SK-N-SH (cell line): ENCODE measurements around the gene PTPA. TPM values are rescaled to one million over a fixed set of nuclear protein-coding genes. Genes with fewer than 3 reads are reported as not detected.

Source experiments
- CTCF ChIA-PET: fragments of 300-600, 350-600 bp; formaldehyde crosslinking; extraction: SDS; loops from one replicate; lab custom pipeline; 2021; lab: Yijun Ruan, JAX
- POLR2A ChIA-PET: fragments of 350-600 bp; sonication (Branson Sonifier 250); formaldehyde crosslinking; extraction: SDS; loops from one replicate; lab custom pipeline; 2020; ENCODE audit warnings: antibody characterized with exemption, inconsistent platforms; lab: Yijun Ruan, JAX
- DNase-seq: peaks from one replicate; pipeline ENCODE4 v3.0.0; 2012
- H2AFZ ChIP-seq: fragments of 200-600 bp; sonication (generic); 2 replicates; pipeline ENCODE4 v1.8.1; 2016; ENCODE audit warnings: antibody characterized with exemption, mild to moderate bottlenecking, low read depth
- H3F3A ChIP-seq: fragments of 200-600 bp; sonication (generic); replicated peaks from 2 replicates; pipeline ENCODE3; 2016; ENCODE audit warnings: antibody characterized with exemption, mild to moderate bottlenecking; ENCODE audit not compliant: insufficient read depth
- H3K27ac ChIP-seq, 2 experiments: fragments of 200-500 bp in 1 of 2; fragments of 200-600 bp in 1 of 2; sonication (Bioruptor generic) in 1 of 2; sonication (generic), shearing (Covaris generic) in 1 of 2; 2 replicates each; pipeline versions ENCODE4 v1.5.1 to v1.6.1; 2014 to 2016; ENCODE audit warnings: low read depth in 2 of 2, inconsistent platforms in 1 of 2, low read length in 1 of 2, mild to moderate bottlenecking in 1 of 2, mixed read lengths in 1 of 2
- H3K27me3 ChIP-seq: fragments of 200-600 bp; sonication (generic), shearing (Covaris generic); 2 replicates; pipeline ENCODE4 v1.6.1; 2016; ENCODE audit warnings: mixed run types; ENCODE audit not compliant: insufficient read depth
- H3K36me3 ChIP-seq, 2 experiments: fragments of 200-500 bp in 1 of 2; fragments of 200-600 bp in 1 of 2; sonication (Bioruptor generic) in 1 of 2; sonication (generic) in 1 of 2; replicated peaks in 1 of 2; 2 replicates each; pipeline versions ENCODE3 to v1.5.1; 2014 to 2016; ENCODE audit warnings: low read length in 1 of 2, mild to moderate bottlenecking in 1 of 2; ENCODE audit not compliant: insufficient read depth in 2 of 2, control insufficient read depth in 1 of 2
- H3K4me1 ChIP-seq, 2 experiments: fragments of 200-500 bp in 1 of 2; fragments of 200-600 bp in 1 of 2; sonication (Bioruptor generic) in 1 of 2; sonication (generic), shearing (Covaris generic) in 1 of 2; 2 replicates each; pipeline versions ENCODE4 v1.5.1 to v1.6.1; 2014 to 2016; ENCODE audit warnings: low read depth in 1 of 2, low read length in 1 of 2, mixed run types in 1 of 2; ENCODE audit not compliant: insufficient read depth in 2 of 2, control insufficient read depth in 1 of 2
- H3K4me2 ChIP-seq: fragments of 200-600 bp; sonication (generic), shearing (Covaris generic); 2 replicates; pipeline ENCODE4 v1.6.1; 2017; ENCODE audit warnings: mixed run types
- H3K4me3 ChIP-seq, 2 experiments: fragments of 200-500 bp in 1 of 2; fragments of 200-600 bp in 1 of 2; sonication (Bioruptor generic) in 1 of 2; sonication (generic), shearing (Covaris generic) in 1 of 2; 2 replicates each; pipeline versions ENCODE4 v1.5.1 to v1.8.1; 2014 to 2016; ENCODE audit warnings: low read depth in 2 of 2, inconsistent platforms in 1 of 2, low read length in 1 of 2, mild to moderate bottlenecking in 1 of 2, mixed read lengths in 1 of 2, moderate library complexity in 1 of 2
- H3K79me2 ChIP-seq: fragments of 200-600 bp; sonication (generic); 2 replicates; pipeline ENCODE4 v1.8.1; 2017; ENCODE audit warnings: mild to moderate bottlenecking; ENCODE audit not compliant: insufficient read depth
- H3K9ac ChIP-seq: fragments of 200-600 bp; sonication (generic); 2 replicates; pipeline ENCODE4 v1.6.1; 2017; ENCODE audit warnings: mixed run types
- H3K9me2 ChIP-seq: fragments of 200-600 bp; sonication (generic); 2 replicates; pipeline ENCODE4 v1.6.1; 2017; ENCODE audit warnings: mixed run types
- H3K9me3 ChIP-seq: fragments of 200-600 bp; sonication (generic); 2 replicates; pipeline ENCODE4 v1.6.1; 2017; ENCODE audit warnings: mixed run types, mild to moderate bottlenecking, moderate library complexity
- H4K20me1 ChIP-seq: fragments of 200-600 bp; sonication (generic); 2 replicates; pipeline ENCODE4 v1.6.1; 2017; ENCODE audit warnings: mild to moderate bottlenecking, mixed run types; ENCODE audit not compliant: insufficient read depth
- CHD2 ChIP-seq: fragments of 150-350 bp; IDR thresholded peaks from 2 replicates; pipeline ENCODE4 v1.6.1; 2018; ENCODE audit warnings: low read length; ENCODE audit not compliant: partially characterized antibody
- EP300 ChIP-seq, 2 experiments: IDR thresholded peaks; 2 replicates each; pipeline versions ENCODE4 v1.4.0 to v1.6.1; 2012; ENCODE audit warnings: borderline replicate concordance in 1 of 2, low read depth in 1 of 2, low read length in 1 of 2
- FOXJ3 ChIP-seq: sonication (generic); formaldehyde crosslinking; IDR thresholded peaks from 2 replicates; pipeline ENCODE4 v1.5.1; 2020; ENCODE audit warnings: mild to moderate bottlenecking, missing genetic modification reagents
- GATA2 ChIP-seq: sonication (generic); formaldehyde crosslinking; IDR thresholded peaks from 2 replicates; pipeline ENCODE4 v1.5.0; 2020; ENCODE audit warnings: mild to moderate bottlenecking, missing genetic modification reagents
- JUND ChIP-seq: IDR thresholded peaks from 2 replicates; pipeline ENCODE4 v1.4.0; 2012
- MXI1 ChIP-seq: IDR thresholded peaks from 2 replicates; pipeline ENCODE4 v1.6.1; 2012; ENCODE audit warnings: mild to moderate bottlenecking, low read depth, low read length, improper control_type of control experiment
- RCOR1 ChIP-seq: fragments of 150-350 bp; IDR thresholded peaks from 2 replicates; pipeline ENCODE4 v1.6.1; 2017; ENCODE audit warnings: antibody characterized with exemption, low read length
- RFX5 ChIP-seq: IDR thresholded peaks from 2 replicates; pipeline ENCODE4 v1.6.1; 2012; ENCODE audit warnings: mild to moderate bottlenecking, improper control_type of control experiment, low read length
- TCF12 ChIP-seq: IDR thresholded peaks from 2 replicates; pipeline ENCODE4 v1.4.0; 2012
- YY1 ChIP-seq: IDR thresholded peaks from 2 replicates; pipeline ENCODE4 v1.4.0; 2012; ENCODE audit warnings: low read depth, mild to moderate bottlenecking
- WGBS: methylation state at CpG from one replicate; pipeline ENCODE4 v1.1.6; 2017; ENCODE audit warnings: low lambda C conversion rate; 5-methylcytosine and 5-hydroxymethylcytosine counted together
- polyA plus RNA-seq, 3 experiments: library from polyadenylated mRNA; depleted of rRNA; stranded (reverse); fragments of >200 nt; gene quantifications; 2 replicates each; pipeline ENCODE4 v1.2.3, GENCODE V29; 2012
- TF ChIP-seq, protein P1 (sequence below): IDR thresholded peaks from 2 replicates; pipeline ENCODE4 v1.4.0; 2012; ENCODE audit warnings: low read depth
- TF ChIP-seq, protein P2 (sequence below): IDR thresholded peaks from 2 replicates; pipeline ENCODE4 v1.4.0; 2012; ENCODE audit warnings: low read depth, borderline replicate concordance
- TF ChIP-seq, protein P3 (sequence below): IDR thresholded peaks from 2 replicates; pipeline ENCODE4; 2012
- TF ChIP-seq, protein P4 (sequence below): fragments of 150-350 bp; IDR thresholded peaks from 2 replicates; pipeline ENCODE4 v1.6.1; 2017; ENCODE audit warnings: antibody characterized with exemption, low read length, low read depth, borderline replicate concordance
- TF ChIP-seq, protein P5 (sequence below): IDR thresholded peaks from 2 replicates; pipeline ENCODE4 v1.4.0; 2012; ENCODE audit warnings: low read depth, borderline replicate concordance
- TF ChIP-seq, protein P6 (sequence below): fragments of 200-600 bp; sonication (generic); IDR thresholded peaks from 2 replicates; pipeline ENCODE4 v1.6.1; 2017; ENCODE audit warnings: antibody characterized with exemption, mild to moderate bottlenecking, moderate library complexity

Gene PTPA
- polyA plus RNA-seq, 1 of the 3 experiments (the other 2 are of a cell fraction): 130 TPM

DNA sequence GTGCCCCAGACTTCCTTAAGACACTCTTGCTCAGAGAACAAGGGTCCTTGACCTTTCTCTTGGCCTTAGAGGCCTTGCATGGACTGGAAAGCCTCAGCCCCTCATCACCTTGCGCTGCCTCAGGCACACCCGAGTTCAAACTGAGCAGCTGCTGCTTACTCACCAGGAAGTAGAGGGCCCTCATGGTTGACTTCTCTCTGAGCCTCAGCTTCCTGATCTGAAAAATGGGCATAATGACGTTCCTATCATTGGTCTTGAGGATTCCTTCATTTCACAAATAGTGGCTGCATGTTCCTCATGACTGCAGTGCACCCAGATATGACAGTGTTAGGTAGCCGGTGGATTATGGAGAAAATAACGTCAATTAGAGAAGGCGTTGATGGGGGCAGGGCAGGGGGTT, 38.2 kb downstream of the PTPA start:
- no peaks in the 10 kb centered on the region for H3K9me2 ChIP-seq
- H3K27me3 ChIP-seq: no peaks in the 10 kb centered on the region
- H3K9me3 ChIP-seq: no peaks in the 10 kb centered on the region
- no peak for DNase-seq
- ChIA-PET POLR2A (no interaction called here), CTCF (interaction anchor here (0.8 to 5.4 kb wide), 4 partner anchors 10 to 24 kb away, joined by 3 to 35 read pairs (median 6); no protein-coding TSS in a partner anchor)
- no peak overlapping the region for H3K4me2 ChIP-seq
- WGBS: 87% methylated on average over 6 of the region's 6 CpGs
- H3K79me2 ChIP-seq: peaks cover 26% of the 10 kb centered on the region; the same call in 1 of the 2 replicates
- H3K27ac ChIP-seq: no peak overlapping the region
- peaks cover 13 to 19% of the 10 kb centered on the region in 2 experiments; a peak in 3 of 4 replicates for H3K4me1 ChIP-seq
- H3K4me3 ChIP-seq: no peak overlapping the region
- no peaks in the 10 kb centered on the region for H4K20me1 ChIP-seq
- no peak overlapping the region for H2AFZ ChIP-seq
- H3K9ac ChIP-seq: no peak overlapping the region
- no peak for TF ChIP-seq RFX5
- TF ChIP-seq EP300 (IDR thresholded peaks at IDR 0.05; ENCODE audit: borderline replicate concordance in 1 of 2, low read depth in 1 of 2, low read length in 1 of 2): no peak
- TF ChIP-seq MXI1: no peak
- TF ChIP-seq, protein P1, sequence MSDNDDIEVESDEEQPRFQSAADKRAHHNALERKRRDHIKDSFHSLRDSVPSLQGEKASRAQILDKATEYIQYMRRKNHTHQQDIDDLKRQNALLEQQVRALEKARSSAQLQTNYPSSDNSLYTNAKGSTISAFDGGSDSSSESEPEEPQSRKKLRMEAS: no peak
- no peak for TF ChIP-seq YY1
- no peak for TF ChIP-seq RCOR1
- TF ChIP-seq, protein P2, sequence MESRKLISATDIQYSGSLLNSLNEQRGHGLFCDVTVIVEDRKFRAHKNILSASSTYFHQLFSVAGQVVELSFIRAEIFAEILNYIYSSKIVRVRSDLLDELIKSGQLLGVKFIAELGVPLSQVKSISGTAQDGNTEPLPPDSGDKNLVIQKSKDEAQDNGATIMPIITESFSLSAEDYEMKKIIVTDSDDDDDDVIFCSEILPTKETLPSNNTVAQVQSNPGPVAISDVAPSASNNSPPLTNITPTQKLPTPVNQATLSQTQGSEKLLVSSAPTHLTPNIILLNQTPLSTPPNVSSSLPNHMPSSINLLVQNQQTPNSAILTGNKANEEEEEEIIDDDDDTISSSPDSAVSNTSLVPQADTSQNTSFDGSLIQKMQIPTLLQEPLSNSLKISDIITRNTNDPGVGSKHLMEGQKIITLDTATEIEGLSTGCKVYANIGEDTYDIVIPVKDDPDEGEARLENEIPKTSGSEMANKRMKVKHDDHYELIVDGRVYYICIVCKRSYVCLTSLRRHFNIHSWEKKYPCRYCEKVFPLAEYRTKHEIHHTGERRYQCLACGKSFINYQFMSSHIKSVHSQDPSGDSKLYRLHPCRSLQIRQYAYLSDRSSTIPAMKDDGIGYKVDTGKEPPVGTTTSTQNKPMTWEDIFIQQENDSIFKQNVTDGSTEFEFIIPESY: no peak
- no peak for TF ChIP-seq GATA2 (CRISPR knock-in tag)
- TF ChIP-seq, all 33 proteins: peak for 0
- Histone ChIP-seq H3F3A (no peaks in the 10 kb centered on the region), H3K36me3 (peaks cover 18 to 23% of the 10 kb centered on the region in 2 experiments)

DNA sequence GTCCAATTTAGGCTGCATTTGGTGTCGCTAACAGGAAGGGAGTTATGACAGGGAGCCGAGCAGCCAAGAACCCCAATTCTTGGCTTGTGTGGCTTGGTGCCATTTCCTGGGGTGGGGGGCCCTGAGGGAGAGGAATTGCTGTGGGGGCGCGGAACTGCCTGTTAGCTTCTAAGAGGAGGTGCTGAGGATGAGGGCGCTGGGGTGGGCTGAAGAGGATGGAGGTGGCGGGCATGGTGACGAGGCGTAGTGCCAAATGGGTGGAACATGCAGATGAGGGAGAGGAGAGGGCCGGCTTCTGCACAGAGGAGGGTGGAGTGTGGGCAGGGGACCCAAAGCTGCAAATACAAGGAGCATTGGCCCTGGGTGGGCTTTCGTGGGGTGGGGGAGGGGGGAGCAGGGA, 38.9 kb downstream of the PTPA start:
- no peak for DNase-seq
- WGBS: 94% methylated on average over 10 of the region's 10 CpGs
- H3K9me3 ChIP-seq: no peaks in the 10 kb centered on the region
- H3K79me2 ChIP-seq: peaks cover 20% of the 10 kb centered on the region; the same call in 1 of the 2 replicates
- H3K36me3 ChIP-seq: peaks cover 12 to 23% of the 10 kb centered on the region in 2 experiments
- H3K9ac ChIP-seq: no peak overlapping the region
- no peak overlapping the region for H2AFZ ChIP-seq
- H4K20me1 ChIP-seq: no peaks in the 10 kb centered on the region
- H3F3A ChIP-seq: no peaks in the 10 kb centered on the region
- ChIA-PET POLR2A (no interaction called here), CTCF (interaction anchor here (1.3 to 5.4 kb wide), 4 partner anchors 11 to 24 kb away, joined by 3 to 35 read pairs (median 6); no protein-coding TSS in a partner anchor)
- no peak overlapping the region for H3K4me2 ChIP-seq
- no peak overlapping the region for H3K27ac ChIP-seq
- H3K4me1 ChIP-seq: peaks cover 13 to 15% of the 10 kb centered on the region in 2 experiments; a peak in 3 of 4 replicates
- no peaks in the 10 kb centered on the region for H3K9me2 ChIP-seq
- H3K4me3 ChIP-seq: no peak overlapping the region
- H3K27me3 ChIP-seq: no peaks in the 10 kb centered on the region
- TF ChIP-seq YY1: no peak
- TF ChIP-seq, protein P3, sequence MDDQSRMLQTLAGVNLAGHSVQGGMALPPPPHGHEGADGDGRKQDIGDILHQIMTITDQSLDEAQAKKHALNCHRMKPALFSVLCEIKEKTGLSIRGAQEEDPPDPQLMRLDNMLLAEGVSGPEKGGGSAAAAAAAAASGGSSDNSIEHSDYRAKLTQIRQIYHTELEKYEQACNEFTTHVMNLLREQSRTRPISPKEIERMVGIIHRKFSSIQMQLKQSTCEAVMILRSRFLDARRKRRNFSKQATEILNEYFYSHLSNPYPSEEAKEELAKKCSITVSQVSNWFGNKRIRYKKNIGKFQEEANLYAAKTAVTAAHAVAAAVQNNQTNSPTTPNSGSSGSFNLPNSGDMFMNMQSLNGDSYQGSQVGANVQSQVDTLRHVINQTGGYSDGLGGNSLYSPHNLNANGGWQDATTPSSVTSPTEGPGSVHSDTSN: no peak
- TF ChIP-seq, protein P4, sequence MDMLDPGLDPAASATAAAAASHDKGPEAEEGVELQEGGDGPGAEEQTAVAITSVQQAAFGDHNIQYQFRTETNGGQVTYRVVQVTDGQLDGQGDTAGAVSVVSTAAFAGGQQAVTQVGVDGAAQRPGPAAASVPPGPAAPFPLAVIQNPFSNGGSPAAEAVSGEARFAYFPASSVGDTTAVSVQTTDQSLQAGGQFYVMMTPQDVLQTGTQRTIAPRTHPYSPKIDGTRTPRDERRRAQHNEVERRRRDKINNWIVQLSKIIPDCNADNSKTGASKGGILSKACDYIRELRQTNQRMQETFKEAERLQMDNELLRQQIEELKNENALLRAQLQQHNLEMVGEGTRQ: no peak
- TF ChIP-seq, protein P5, sequence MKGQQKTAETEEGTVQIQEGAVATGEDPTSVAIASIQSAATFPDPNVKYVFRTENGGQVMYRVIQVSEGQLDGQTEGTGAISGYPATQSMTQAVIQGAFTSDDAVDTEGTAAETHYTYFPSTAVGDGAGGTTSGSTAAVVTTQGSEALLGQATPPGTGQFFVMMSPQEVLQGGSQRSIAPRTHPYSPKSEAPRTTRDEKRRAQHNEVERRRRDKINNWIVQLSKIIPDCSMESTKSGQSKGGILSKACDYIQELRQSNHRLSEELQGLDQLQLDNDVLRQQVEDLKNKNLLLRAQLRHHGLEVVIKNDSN: no peak
- TF ChIP-seq FOXJ3: no peak
- no peak for TF ChIP-seq TCF12
- TF ChIP-seq MXI1: no peak
- no peak for TF ChIP-seq CHD2
- TF ChIP-seq JUND: no peak
- TF ChIP-seq, protein P2: no peak
- TF ChIP-seq, protein P6, sequence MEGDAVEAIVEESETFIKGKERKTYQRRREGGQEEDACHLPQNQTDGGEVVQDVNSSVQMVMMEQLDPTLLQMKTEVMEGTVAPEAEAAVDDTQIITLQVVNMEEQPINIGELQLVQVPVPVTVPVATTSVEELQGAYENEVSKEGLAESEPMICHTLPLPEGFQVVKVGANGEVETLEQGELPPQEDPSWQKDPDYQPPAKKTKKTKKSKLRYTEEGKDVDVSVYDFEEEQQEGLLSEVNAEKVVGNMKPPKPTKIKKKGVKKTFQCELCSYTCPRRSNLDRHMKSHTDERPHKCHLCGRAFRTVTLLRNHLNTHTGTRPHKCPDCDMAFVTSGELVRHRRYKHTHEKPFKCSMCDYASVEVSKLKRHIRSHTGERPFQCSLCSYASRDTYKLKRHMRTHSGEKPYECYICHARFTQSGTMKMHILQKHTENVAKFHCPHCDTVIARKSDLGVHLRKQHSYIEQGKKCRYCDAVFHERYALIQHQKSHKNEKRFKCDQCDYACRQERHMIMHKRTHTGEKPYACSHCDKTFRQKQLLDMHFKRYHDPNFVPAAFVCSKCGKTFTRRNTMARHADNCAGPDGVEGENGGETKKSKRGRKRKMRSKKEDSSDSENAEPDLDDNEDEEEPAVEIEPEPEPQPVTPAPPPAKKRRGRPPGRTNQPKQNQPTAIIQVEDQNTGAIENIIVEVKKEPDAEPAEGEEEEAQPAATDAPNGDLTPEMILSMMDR: no peak
